ENCODE data around the gene RASL12.
"Not testable (repeated sequence)": the region's sequence is repeated elsewhere in the genome, so short reads cannot be mapped to it uniquely, and the experiment has no call there.

Gene RASL12

GRCh38 chr15:65020419-65020818 lies 47.4 kb downstream of the RASL12 start:
- no peak for DNase-seq

GRCh38 chr15:65011198-65011597 lies 56.6 kb downstream of the RASL12 start:
- DNase-seq, result not testable (repeated sequence)

- no peak for DNase-seq
Observed at GRCh38 chr15:65008983-65009382, 58.8 kb downstream of the RASL12 start.

GRCh38 chr15:65006876-65007275 lies 60.9 kb downstream of the RASL12 start:
- no peak for DNase-seq

- DNase-seq, result no peak
Observed at GRCh38 chr15:65004993-65005392, 62.8 kb downstream of the RASL12 start.

Data from retina (tissue), 1 donor.